DND-41 (cell line): ENCODE measurements around the gene CREBL2.

ENCODE experiments used
- ATAC-seq: fragments of 200-7000 bp; cut with Tn5 transposase; 3 replicates; pipeline ENCODE4 v1.9.1; 2021; ENCODE audit warnings: low read depth; ENCODE audit not compliant: insufficient read depth
- DNase-seq: peaks from one replicate; pipeline ENCODE4 v3.0.0-alpha.2; 2020
- H2AFZ ChIP-seq: 2 replicates; pipeline ENCODE4 v1.6.0; 2012; ENCODE audit warnings: low read depth, low read length
- H3K27ac ChIP-seq: 2 replicates; pipeline ENCODE4 v1.5.1; 2012; ENCODE audit warnings: low read length, inconsistent platforms
- H3K27me3 ChIP-seq: fragments of 200-600 bp; sonication (generic); 2 replicates; pipeline ENCODE4 v1.6.0; 2012; ENCODE audit warnings: low read length, mild to moderate bottlenecking, inconsistent platforms; ENCODE audit not compliant: insufficient read depth, poor library complexity
- H3K36me3 ChIP-seq: 2 replicates; pipeline ENCODE4 v1.5.1; 2012; ENCODE audit warnings: low read length, inconsistent platforms; ENCODE audit not compliant: insufficient read depth
- H3K4me1 ChIP-seq: 2 replicates; pipeline ENCODE4 v1.5.1; 2012; ENCODE audit warnings: mild to moderate bottlenecking, low read length; ENCODE audit not compliant: insufficient read depth
- H3K4me2 ChIP-seq: 2 replicates; pipeline ENCODE4 v1.6.0; 2012; ENCODE audit warnings: mild to moderate bottlenecking, moderate library complexity, low read length, inconsistent platforms; ENCODE audit not compliant: insufficient read depth
- H3K4me3 ChIP-seq, 2 experiments: fragments of 200-600 bp in 1 of 2; shearing (Covaris generic) in 1 of 2; 2 replicates each; pipeline ENCODE4 v1.5.1; 2012 to 2016; ENCODE audit warnings: inconsistent platforms in 2 of 2, low read length in 2 of 2, mild to moderate bottlenecking in 2 of 2, low read depth in 1 of 2, moderate library complexity in 1 of 2
- H3K79me2 ChIP-seq: 2 replicates; pipeline ENCODE4 v1.6.0; 2012; ENCODE audit warnings: low read length, inconsistent platforms; ENCODE audit not compliant: insufficient read depth
- H3K9ac ChIP-seq: 2 replicates; pipeline ENCODE4 v1.6.0; 2012; ENCODE audit warnings: low read depth, mild to moderate bottlenecking, inconsistent platforms, low read length, moderate library complexity
- H3K9me3 ChIP-seq: 2 replicates; pipeline ENCODE4 v1.5.1; 2012; ENCODE audit warnings: low read length, moderate library complexity, mild to moderate bottlenecking, inconsistent platforms; ENCODE audit not compliant: insufficient read depth, severe bottlenecking
- H4K20me1 ChIP-seq: 2 replicates; pipeline ENCODE4 v1.6.0; 2012; ENCODE audit warnings: low read length; ENCODE audit not compliant: insufficient read depth
- CTCF ChIP-seq: IDR thresholded peaks from 2 replicates; pipeline ENCODE4 v1.5.1; 2012; ENCODE audit warnings: borderline replicate concordance, low read length, moderate library complexity, mild to moderate bottlenecking; ENCODE audit not compliant: poor library complexity, severe bottlenecking; ENCODE audit errors: extremely low read depth
- EZH2 ChIP-seq: IDR thresholded peaks from 3 replicates; pipeline ENCODE4 v1.6.1; 2012; ENCODE audit warnings: borderline replicate concordance, low read depth, mild to moderate bottlenecking, moderate library complexity, low read length, inconsistent platforms; ENCODE audit not compliant: severe bottlenecking

CREBL2 gene

GRCh38 chr12:12653922-12654321 is 42.2 kb downstream of the CREBL2 start:
- TF ChIP-seq CTCF (no peak), EZH2 (no peak)
- H3K27ac ChIP-seq = no peak overlapping the region
- ATAC-seq = no peak

GRCh38 chr12:12654691-12655460 is 43.2 kb downstream of the CREBL2 start:
- Histone ChIP-seq H3K27ac (no peak overlapping the region), H3K79me2 (no peaks in the 10 kb centered on the region), H3K9me3 (no peaks in the 10 kb centered on the region), H3K4me3 (no peak overlapping the region), H3K36me3 (no peaks in the 10 kb centered on the region), H3K27me3 (peaks cover 5% of the 10 kb centered on the region), H3K4me1 (peaks cover 7% of the 10 kb centered on the region), H4K20me1 (no peaks in the 10 kb centered on the region; the same call in 1 of the 2 replicates), H3K4me2 (no peak overlapping the region), H2AFZ (no peak overlapping the region), H3K9ac (no peak overlapping the region)
- no peak for ATAC-seq
- no peak for TF ChIP-seq EZH2
- TF ChIP-seq CTCF = no peak
- no peak for DNase-seq

More at GRCh38 chr12:12653922-12654321, 42.2 kb downstream of the CREBL2 start:
- no peaks in the 10 kb centered on the region for H3K79me2 ChIP-seq
- H3K9me3 ChIP-seq = peaks cover 7% of the 10 kb centered on the region
- DNase-seq = no peak
- no peaks in the 10 kb centered on the region; the same call in 1 of the 2 replicates for H4K20me1 ChIP-seq
- H2AFZ ChIP-seq = no peak overlapping the region
- H3K9ac ChIP-seq = no peak overlapping the region
- no peak overlapping the region for H3K4me3 ChIP-seq
- H3K27me3 ChIP-seq = peaks cover 3% of the 10 kb centered on the region
- peaks cover 7% of the 10 kb centered on the region for H3K4me1 ChIP-seq
- no peak overlapping the region for H3K4me2 ChIP-seq
- no peaks in the 10 kb centered on the region for H3K36me3 ChIP-seq

GRCh38 chr12:12660201-12660600 is 48.5 kb downstream of the CREBL2 start:
- no peaks in the 10 kb centered on the region for H3K9me3 ChIP-seq
- H3K79me2 ChIP-seq = no peaks in the 10 kb centered on the region
- H3K4me1 ChIP-seq = peaks cover 7% of the 10 kb centered on the region
- TF ChIP-seq EZH2 = no peak
- TF ChIP-seq CTCF = no peak
- H3K9ac ChIP-seq = no peak overlapping the region
- no peak overlapping the region for H3K27ac ChIP-seq
- peaks cover 3% of the 10 kb centered on the region for H3K27me3 ChIP-seq
- H3K4me2 ChIP-seq = no peak overlapping the region
- no peak for DNase-seq
- H4K20me1 ChIP-seq = no peaks in the 10 kb centered on the region; the same call in 1 of the 2 replicates
- no peak for ATAC-seq
- H3K36me3 ChIP-seq = no peaks in the 10 kb centered on the region
- H3K4me3 ChIP-seq = no peak overlapping the region
- no peak overlapping the region for H2AFZ ChIP-seq
